ENCODE measurements around the gene BDKRB2. TPM values are rescaled to one million over a fixed set of nuclear protein-coding genes. Genes with fewer than 3 reads are reported as not detected.
A peak's percentile ranks its signal among the peaks of the same experiment; 100 is the strongest.

Gene BDKRB2
- total and polyA plus RNA-seq, 2 of the 4 experiments (the other 2 are of a cell fraction) = 60.9 to 73.1 TPM

DNA sequence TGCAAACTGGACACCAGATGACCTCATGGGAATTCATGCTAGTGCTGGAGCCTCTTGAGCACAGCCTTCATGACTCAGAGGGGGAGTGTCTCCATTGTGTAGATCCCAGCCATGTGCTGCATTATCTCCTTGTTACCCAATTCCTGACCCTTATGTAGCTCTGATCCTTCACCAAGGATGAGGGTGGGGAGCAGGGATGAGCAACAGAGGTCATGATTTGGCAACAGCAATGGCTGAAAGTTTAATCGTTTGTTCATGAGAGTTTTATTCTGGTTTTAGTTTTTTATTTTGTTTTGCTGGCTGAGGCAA, 41.9 kb downstream of the BDKRB2 start:
- dilution Hi-C loops (cut with HindIII; ENCODE audit: low sequenced_read_pairs, unreplicated experiment) (no loop called here), intact Hi-C loops (cut with micrococcal nuclease) (no loop called here), in situ Hi-C loops (cut with MboI; ENCODE audit: low sequenced_read_pairs) (no loop called here)
- TF ChIP-seq SMC3 (IDR thresholded peaks at IDR 0.05; ENCODE audit: low read depth, low read length) (no peak; the same call in 1 of the 2 replicates), POLR2A (IDR thresholded peaks at IDR 0.05; ENCODE audit: low read depth, low read length) (no peak), BHLHE40 (IDR thresholded peaks at IDR 0.05; ENCODE audit: low read depth, low read length) (peak; percentile 81), RAD21 (IDR thresholded peaks at IDR 0.05; ENCODE audit: low read length) (peak; percentile 46), MAZ (IDR thresholded peaks at IDR 0.05; ENCODE audit: borderline replicate concordance, low read depth, low read length) (peak; percentile 77; the same call in 1 of the 2 replicates), CHD1 (IDR thresholded peaks at IDR 0.05; ENCODE audit: low read depth, low read length) (no peak; the same call in 1 of the 2 replicates), RFX5 (IDR thresholded peaks at IDR 0.05; ENCODE audit: low read depth, low read length) (peak; percentile 27; the same call in 1 of the 2 replicates), NFE2L2 (IDR thresholded peaks at IDR 0.05; ENCODE audit: low read depth, low read length) (no peak), RCOR1 (IDR thresholded peaks at IDR 0.05; ENCODE audit: insufficient replicate concordance, low read length) (peak; percentile 74), USF2 (IDR thresholded peaks at IDR 0.05; ENCODE audit: low read depth, low read length) (peak; percentile 73), CEBPB (IDR thresholded peaks at IDR 0.05; ENCODE audit: low read depth, low read length) (peak; percentile 99), MXI1 (IDR thresholded peaks at IDR 0.05; ENCODE audit: borderline replicate concordance, low read depth, low read length) (peak; percentile 96), MAFK (IDR thresholded peaks at IDR 0.05; ENCODE audit: low read depth, low read length) (0 out of 2 replicates have a peak, but pooled peaks have one; percentile 18), FOS (IDR thresholded peaks at IDR 0.05; ENCODE audit: low read depth, low read length) (peak; percentile 94)
- TF ChIP-seq, protein P1, sequence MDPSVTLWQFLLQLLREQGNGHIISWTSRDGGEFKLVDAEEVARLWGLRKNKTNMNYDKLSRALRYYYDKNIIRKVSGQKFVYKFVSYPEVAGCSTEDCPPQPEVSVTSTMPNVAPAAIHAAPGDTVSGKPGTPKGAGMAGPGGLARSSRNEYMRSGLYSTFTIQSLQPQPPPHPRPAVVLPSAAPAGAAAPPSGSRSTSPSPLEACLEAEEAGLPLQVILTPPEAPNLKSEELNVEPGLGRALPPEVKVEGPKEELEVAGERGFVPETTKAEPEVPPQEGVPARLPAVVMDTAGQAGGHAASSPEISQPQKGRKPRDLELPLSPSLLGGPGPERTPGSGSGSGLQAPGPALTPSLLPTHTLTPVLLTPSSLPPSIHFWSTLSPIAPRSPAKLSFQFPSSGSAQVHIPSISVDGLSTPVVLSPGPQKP (IDR thresholded peaks at IDR 0.05; ENCODE audit: borderline replicate concordance, low read depth, low read length) = no peak
- TF ChIP-seq, protein P2, sequence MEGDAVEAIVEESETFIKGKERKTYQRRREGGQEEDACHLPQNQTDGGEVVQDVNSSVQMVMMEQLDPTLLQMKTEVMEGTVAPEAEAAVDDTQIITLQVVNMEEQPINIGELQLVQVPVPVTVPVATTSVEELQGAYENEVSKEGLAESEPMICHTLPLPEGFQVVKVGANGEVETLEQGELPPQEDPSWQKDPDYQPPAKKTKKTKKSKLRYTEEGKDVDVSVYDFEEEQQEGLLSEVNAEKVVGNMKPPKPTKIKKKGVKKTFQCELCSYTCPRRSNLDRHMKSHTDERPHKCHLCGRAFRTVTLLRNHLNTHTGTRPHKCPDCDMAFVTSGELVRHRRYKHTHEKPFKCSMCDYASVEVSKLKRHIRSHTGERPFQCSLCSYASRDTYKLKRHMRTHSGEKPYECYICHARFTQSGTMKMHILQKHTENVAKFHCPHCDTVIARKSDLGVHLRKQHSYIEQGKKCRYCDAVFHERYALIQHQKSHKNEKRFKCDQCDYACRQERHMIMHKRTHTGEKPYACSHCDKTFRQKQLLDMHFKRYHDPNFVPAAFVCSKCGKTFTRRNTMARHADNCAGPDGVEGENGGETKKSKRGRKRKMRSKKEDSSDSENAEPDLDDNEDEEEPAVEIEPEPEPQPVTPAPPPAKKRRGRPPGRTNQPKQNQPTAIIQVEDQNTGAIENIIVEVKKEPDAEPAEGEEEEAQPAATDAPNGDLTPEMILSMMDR (conservative IDR thresholded peaks at IDR 0.05; ENCODE audit: low read depth, low read length) = peak; percentile 25; the same call in 1 of the 2 replicates
- Histone ChIP-seq H4K5ac (ENCODE audit: low read depth, low read length) (no peak overlapping the region), H2AK9ac (replicated peaks; ENCODE audit: low read depth, low read length, poor library complexity) (peak overlapping the region; percentile 6), H3K36me3 (ENCODE audit: control insufficient read depth, insufficient read depth, low read length) (peaks cover 39% of the 10 kb centered on the region), H3K18ac (ENCODE audit: low read depth, low read length) (no peak overlapping the region), H2BK15ac (ENCODE audit: low read depth, low read length) (0 out of 3 replicates have a peak overlapping the region, but pooled peaks have one; percentile 20), H2BK5ac (ENCODE audit: low read depth, low read length, poor library complexity, severe bottlenecking) (peak overlapping the region; percentile 89), H2AFZ (replicated peaks; ENCODE audit: low read length, poor library complexity) (peak overlapping the region; percentile 81), H3K79me1 (ENCODE audit: low read depth in 1 of 2, low read length in 2 of 2) (peaks cover 24 to 70% of the 10 kb centered on the region in 2 experiments; a peak in 3 of 4 replicates), H4K8ac (ENCODE audit: low read depth in 2 of 2, low read length in 2 of 2) (peak overlapping the region in 1 of 2 experiments; percentile 13; a peak in 1 of 4 replicates), H3K9me1 (ENCODE audit: insufficient read depth, low read length) (peaks cover 12% of the 10 kb centered on the region), H2BK20ac (ENCODE audit: low read depth, low read length) (peak overlapping the region; percentile 41), H3K14ac (replicated peaks; ENCODE audit: low read depth, low read length) (0 out of 2 replicates have a peak overlapping the region, but pooled peaks have one; percentile 33), H3K4me3 (ENCODE audit: insufficient read depth, low read depth, low read length) (no peak overlapping the region), H3K23ac (ENCODE audit: low read depth, low read length) (no peak overlapping the region), H3K9ac (ENCODE audit: low read depth, low read length) (no peak overlapping the region), H3K27me3 (ENCODE audit: control insufficient read depth, insufficient read depth, low read length) (no peaks in the 10 kb centered on the region), H4K20me1 (ENCODE audit: insufficient read depth, low read length) (peaks cover 7% of the 10 kb centered on the region), H3K9me3 (ENCODE audit: control insufficient read depth, insufficient read depth, low read length) (no peaks in the 10 kb centered on the region), H3K4me1 (ENCODE audit: control insufficient read depth, insufficient read depth, low read length) (peaks cover 19% of the 10 kb centered on the region), H2AK5ac (ENCODE audit: low read depth, low read length) (0 out of 2 replicates have a peak overlapping the region, but pooled peaks have one; percentile 14), H2BK120ac (ENCODE audit: low read depth, low read length) (peak overlapping the region; percentile 58), H3K56ac (ENCODE audit: extremely low read depth, insufficient read depth, low read length) (no peak overlapping the region), H3K4ac (ENCODE audit: low read depth, low read length) (peak overlapping the region; percentile 38; the same call in 1 of the 2 replicates), H3K27ac (ENCODE audit: insufficient read depth, low read length) (peak overlapping the region; percentile 58), H4K91ac (ENCODE audit: insufficient read depth, low read depth, low read length) (peak overlapping the region; percentile 26; the same call in 1 of the 2 replicates), H3K4me2 (ENCODE audit: low read depth, low read length) (no peak overlapping the region)
- no CpG with 5 or more reads among the region's 1 CpG for WGBS, 2 experiments (ENCODE audit: extremely low coverage in 2 of 2, insufficient read length in 1 of 2)
- ATAC-seq (ENCODE audit: low read depth) (peak; percentile 78), DNase-seq (peak; percentile 99)
- no TSS peak for BruUV-seq (replicated peaks)
- ChIA-PET CTCF (no interaction called here), POLR2A (ENCODE audit: unreplicated experiment) (interaction anchor here (0.6 kb wide), 1 partner anchor 11 kb away, joined by 24 read pairs; no protein-coding TSS in a partner anchor)

All from IMR-90 (cell line).